GM18520 (cell line): ENCODE data around the gene UBE2L6.
"Not testable (repeated sequence)": the region's sequence is repeated elsewhere in the genome, so short reads cannot be mapped to it uniquely, and the experiment has no call there.

Experiments
- ATAC-seq: cut with Tn5 transposase; IDR thresholded peaks from one replicate; pipeline ENCODE4 v1.9.1; 2021; ENCODE audit not compliant: unreplicated experiment

UBE2L6 gene

DNA sequence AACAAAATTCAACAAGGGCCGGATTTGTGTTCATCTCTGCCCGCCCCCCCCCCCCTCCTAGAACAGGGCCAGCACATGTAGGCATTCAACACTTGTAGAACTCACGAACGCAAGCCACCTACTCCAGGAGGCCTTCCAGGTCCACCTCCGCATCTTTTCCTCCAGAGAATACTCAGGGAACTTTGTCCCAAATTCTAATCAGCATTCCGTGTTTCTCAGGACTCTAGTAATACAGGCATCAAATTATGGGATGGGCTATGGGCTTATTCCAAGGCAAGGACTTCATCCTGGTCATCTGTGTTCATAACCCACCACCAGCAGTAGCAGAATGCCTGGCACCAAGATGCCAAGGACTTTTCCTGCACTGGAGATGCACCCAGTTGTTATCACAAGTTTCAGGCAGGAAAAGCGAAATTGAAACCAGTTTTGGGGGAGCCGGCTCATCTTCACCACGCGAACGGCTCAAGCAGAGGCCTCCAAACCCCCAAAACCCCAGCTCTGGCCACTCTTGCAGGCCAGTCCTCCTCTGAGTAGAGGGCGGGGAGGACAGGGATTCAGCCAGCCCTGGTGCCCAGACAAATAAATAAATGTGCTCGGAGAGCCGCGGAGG, 462 bp downstream of the UBE2L6 start:
- no peak for ATAC-seq

DNA sequence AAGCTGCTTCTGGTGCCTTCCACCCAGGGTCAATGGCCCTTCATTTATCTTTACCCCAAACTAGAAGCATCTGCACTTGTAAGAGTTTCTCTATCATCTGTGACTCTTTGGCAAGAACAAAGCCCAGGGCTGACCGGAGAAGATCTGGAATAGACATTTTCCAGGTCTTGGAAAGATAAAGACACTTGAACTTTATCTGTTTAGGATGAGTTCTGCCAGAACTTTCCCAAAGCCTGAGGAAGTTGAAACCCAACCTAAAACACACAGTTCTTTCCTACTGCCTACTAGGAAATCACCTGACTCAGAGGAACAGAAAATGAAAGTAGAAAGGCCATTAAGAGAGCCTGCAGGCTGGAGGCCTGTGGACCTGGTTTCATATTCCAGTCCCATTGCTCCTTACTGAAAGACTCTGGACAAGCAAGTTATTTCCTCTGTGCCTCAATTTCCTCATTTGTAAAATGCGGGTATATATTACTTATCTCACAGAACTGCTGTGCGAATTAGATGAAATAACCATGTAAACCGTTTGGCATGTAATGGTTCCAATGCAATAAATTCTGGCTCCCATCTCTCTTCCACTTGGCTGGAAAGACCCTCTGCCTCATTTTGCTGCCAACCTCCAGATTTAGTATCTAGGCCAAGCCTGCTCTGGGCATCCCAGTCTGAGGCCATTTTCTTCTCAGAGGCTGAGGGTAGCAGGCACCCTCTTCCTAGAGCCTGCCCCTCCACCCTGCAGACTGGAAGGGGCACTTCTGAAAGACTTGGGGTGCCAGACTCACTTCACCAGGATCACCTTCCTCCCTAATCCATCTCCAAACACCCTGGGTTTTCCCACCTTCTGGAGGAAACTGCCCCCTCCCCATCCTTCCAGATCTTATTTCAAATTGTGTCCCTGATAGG, 1.2 kb downstream of the UBE2L6 start:
- peak; percentile 75 for ATAC-seq

DNA sequence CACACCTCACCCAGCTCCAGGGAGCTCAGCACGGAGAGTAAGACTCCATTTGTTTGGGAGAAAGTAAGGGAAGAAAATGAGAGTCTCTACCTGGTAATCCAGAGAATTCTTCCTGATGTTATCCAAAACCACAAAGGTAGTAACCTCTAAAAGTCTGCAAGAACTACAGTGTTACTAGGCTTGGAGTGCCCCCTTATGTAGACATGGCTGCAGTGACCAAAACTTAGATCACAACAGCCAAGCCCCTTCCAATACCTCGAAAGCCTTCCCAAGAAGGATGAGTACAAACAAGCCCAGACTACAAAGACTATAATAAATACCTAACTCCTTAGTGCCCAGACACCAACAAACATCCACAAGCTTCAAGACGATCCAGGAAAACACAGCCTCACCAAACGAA, 4.9 kb downstream of the UBE2L6 start:
- ATAC-seq, result no peak

DNA sequence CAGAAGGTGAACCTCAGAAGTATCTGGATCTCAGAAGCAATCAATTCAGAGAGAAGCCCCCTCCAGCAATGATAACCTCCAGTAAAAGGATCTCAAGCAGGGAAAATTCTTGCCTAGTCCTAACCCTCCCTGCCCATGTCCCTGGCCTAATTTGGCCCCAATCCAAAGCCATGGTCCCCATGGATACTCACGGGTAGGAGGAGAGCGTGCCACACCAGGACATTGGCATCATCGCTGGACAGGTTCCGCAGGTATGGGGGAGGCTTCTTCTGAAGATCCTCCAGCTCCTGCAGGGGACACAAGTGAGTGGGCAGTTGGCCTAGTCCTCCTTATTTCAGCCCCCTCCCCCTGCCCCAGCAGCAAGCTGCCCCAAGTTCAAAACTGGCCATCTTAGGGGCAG, 7.3 kb downstream of the UBE2L6 start:
- no peak for ATAC-seq

DNA sequence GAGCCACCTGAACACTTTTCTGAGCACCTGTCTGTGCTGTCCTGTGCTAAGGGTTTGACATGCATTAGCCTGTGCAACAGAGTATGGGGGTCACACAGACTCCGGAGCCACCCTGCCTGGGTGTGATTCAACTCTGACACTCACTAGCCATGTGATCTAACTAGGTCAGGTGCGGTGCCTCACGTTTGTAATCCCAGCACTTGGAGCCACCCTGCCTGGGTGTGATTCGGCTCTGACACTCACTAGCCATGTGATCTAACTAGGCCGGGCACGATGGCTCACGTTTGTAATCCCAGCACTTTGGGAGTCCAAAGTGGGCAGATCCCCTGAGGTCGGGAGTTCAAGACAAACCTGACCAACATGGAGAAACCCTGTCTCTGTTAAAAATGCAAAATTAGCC, 11.4 kb downstream of the UBE2L6 start:
- ATAC-seq, result no peak

DNA sequence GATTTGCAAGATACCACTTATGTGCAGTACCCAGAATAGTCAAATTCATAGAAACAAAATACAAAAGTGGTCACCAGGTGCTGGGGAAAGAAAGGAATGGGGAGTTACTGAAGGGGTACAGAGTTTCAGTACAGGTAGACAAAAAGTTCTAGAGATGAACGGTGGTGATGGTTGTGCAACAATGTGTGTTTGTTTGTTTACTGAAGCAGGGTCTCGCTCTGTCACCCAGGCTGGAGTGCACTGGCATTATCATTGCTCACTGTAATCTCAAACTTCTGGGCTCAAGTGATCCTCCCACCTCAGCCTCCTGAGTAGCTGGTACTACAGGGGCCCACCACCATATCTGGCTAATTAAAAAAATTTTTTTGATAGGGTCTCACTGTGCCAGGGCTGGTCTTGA, 12.1 kb downstream of the UBE2L6 start:
- ATAC-seq, result no peak

DNA sequence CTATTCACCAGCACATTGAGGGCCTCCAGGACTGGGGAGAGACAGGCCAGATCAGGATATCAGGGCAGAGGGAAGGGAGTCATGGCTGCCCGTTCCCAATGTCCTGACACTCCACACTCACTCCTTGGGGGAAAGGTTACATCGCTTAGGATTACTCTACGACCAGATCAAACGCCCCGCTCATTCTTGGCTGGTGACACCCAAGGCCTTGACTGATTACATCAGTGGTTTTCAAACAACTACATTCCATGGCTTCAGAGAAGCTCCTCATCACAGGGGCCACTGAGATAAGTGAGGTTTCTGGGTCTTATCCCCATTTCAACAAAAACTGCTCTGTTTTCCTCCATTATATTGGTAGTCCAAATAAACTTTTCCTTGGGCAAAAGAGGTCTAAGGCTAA, 15.0 kb downstream of the UBE2L6 start:
- ATAC-seq, result no peak

DNA sequence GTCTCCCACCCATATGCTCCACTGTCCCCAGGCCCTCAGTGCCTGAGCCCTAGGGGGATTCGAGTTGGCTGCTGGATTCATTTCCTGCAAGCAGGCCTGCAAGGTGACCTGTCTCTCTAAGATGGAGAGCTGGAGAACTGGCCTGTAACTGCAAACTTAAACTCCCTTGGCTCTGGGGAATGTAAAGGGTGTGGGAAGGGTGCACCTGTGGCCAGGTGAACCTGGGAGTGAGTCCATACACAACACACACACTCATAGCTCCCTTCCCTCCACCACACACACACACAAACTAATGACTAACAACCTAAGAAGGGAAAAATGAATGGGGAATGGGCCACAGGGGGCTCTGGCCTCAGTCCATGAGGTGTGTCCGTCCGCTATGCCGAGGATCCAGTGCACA, 15.5 kb downstream of the UBE2L6 start:
- ATAC-seq, result no peak

DNA sequence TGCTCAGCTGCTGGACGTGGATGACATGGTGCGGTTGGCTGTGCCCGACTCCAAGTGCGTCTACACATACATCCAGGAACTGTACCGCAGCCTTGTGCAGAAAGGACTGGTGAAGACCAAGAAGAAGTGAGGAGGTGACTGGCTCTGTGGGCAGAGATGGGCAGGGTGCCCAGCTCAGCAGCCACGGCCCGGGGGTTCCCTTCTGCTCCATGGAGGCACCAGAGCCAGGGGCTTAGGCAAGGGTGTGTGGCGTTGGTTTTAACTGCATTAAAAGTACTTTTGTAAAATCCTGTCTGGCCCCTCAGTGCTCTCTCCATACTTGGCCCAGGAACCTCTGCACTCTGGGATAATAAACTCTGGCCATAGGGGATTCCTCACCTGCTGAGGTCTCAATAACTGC, 17.5 kb downstream of the UBE2L6 start:
- ATAC-seq, result no peak

DNA sequence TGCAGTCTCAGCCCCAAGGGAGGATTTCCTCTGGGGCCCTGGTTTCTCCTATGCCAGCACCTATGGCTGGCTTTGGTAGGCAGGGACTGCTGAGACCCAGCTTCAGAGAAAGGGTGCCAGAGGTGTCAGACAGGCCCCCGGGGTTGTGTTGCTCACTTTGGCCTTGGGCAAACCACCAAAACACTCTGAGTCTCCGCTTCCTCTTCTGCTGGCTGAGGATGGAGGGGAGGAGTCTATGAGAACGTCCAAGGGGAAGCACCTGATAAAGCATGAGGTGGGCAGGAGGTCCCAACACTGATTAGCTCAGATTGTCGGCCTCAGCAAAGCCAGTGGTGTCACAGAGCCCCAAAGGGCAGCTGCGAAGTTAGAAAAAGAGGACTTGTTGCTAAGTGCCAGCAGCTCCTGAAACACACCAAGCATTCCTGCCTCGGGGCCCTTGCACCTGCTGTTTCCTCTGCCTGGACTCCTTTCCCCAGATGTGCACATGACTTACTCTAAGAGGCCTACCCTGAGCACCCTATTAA, 19.6 kb downstream of the UBE2L6 start:
- peak; percentile 69 for ATAC-seq

DNA sequence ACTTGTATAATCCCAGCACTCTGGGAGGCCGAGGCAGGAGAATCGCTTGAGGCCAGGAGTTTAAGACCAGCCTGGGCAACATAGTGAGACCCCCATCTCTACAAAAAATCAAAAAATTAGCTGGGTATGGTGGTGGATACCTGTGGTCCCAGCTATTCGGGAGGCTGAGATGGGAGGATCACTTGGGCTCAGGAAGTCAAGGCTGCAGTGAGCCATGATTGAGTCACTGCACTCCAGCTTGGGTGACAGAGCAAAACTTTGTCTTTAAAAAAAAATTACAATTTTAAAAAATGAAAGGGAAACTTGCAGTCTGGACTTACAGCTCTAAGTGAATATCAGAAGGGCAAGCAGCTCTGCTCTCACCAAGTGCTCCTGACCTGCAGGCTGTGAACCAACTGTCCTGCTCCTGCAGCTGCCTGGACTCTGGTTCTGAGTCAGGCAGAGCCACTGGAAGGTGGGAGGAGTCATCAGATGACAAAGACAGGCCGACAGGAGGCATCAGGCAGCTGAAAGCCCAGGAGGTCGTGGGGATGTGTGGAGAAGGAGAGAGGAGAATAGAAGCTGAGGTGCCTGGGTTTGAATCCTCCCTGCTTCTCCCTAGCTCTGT, 20.5 kb downstream of the UBE2L6 start:
- ATAC-seq, result peak; percentile 54

DNA sequence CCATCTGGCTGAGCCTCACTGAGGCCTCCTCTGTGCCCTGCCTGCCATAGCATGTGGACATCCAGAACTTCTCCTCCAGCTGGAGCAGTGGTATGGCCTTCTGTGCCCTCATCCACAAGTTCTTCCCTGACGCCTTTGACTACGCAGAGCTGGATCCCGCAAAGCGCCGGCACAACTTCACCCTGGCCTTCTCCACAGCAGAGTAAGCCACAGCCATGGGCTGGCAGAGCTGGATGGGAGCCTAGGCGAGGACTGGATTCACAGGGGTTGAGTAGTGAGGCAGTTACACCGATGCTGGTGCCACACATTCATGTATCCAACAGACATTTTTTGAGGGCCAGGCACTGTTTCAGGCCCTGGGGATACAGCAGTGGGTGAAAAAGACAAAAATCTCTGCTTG, 21.0 kb downstream of the UBE2L6 start:
- ATAC-seq, result no peak

DNA sequence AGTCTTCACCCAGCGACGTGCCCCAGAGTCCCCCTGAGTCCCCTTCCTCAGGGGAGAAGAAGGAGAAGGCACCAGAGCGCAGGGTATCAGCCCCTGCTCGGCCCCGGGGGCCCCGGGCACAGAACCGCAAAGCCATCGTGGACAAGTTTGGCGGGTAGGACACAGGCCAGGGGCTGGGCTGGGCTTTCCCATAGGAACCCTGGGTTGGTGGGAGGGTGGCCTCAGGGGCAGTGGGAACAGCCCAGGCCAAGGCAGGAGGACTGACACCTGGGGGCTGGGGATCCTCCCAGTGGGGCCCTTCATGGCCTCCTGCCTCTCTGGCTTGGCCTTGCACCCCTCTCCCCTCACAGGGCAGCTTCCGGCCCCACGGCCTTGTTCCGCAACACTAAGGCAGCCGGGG, 21.6 kb downstream of the UBE2L6 start:
- no peak for ATAC-seq

DNA sequence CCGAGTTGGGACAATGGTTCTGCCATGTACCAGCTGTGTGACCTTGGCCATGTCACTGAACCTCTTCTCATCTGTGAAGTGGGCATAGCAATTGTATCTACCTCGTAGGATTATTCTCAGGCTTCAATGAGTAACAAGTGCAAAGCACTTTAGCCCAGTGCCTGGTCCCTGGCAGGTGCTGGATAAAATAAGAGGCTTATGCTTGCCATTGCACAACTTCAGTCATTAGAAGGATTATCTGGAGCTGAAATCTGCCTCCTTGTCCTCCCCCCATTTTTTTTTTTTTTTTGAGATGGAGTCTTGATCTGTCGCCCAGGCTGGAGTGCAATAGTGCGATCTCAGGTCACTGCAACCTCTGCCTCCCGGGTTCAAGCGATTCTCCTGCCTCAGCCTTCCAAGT, 22.9 kb downstream of the UBE2L6 start:
- ATAC-seq, result no peak

DNA sequence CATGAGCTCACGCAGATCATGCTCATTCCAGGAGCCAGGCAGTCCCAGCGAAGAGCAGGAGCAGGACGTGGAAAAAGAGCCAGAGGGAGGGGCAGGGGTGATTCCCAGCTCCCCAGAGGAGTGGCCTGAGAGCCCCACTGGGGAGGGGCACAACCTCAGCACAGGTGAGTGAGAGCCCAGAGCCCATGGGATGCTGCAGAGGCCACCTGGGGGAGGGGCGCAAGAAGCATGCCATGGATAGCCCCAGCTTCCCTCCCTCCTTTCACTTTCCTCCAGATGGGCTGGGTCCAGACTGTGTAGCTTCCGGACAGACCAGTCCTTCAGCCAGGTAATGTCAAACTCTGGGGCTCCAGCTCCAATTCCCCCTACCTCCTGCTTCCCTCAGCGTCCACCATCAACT, 23.9 kb downstream of the UBE2L6 start:
- no peak for ATAC-seq

DNA sequence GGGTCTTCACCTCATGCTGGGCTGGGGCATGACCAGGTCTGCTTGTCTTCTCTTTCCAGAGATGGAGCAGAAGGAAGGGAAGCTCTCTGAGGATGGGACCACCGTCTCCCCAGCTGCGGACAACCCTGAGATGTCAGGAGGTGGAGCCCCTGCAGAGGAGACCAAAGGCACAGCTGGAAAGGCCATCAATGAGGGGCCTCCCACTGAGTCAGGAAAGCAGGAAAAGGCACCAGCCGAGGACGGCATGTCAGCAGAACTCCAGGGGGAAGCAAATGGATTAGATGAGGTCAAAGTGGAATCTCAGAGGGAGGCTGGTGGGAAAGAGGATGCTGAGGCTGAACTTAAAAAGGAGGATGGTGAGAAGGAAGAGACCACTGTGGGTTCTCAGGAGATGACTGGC, 24.9 kb downstream of the UBE2L6 start:
- ATAC-seq, result no peak

DNA sequence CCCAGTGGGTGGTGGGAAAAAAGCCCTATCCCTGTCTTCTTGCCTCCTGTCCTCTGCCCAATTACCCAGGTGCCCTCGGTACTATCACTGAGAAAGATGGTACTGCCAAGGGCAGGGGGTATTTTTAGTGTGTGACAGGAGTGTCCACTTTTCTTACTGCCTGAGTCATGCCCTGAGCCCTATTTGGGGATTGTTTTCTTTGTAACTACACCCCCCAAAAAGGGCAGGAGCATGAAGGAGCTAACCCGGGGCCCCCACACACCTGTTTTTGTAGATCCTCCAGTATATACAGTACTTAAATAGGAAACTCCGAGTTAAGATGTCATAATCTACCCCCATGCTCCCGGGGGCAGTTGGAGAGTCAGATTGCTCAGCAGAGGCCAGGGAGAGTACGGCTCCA, 26.3 kb downstream of the UBE2L6 start:
- ATAC-seq, result no peak

DNA sequence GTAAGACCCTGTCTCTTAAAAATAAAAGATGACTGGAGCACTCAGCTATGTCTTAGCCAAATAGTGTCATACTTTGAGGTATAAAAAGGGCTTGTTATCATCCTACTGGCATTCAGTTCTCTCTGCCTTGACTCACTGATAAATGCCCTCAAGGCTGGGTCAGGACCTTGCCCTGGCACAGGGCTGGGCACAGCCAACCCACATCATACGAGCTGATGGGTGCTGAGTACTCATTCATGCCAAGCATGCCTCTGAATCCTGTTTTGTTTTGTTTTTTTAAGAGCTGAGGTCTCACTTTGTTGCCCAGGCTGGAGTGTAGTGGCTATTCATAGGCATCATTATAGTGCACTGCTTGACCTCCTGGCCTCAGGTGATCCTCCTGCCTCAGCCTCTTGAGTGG, 28.1 kb downstream of the UBE2L6 start:
- ATAC-seq, result no peak

DNA sequence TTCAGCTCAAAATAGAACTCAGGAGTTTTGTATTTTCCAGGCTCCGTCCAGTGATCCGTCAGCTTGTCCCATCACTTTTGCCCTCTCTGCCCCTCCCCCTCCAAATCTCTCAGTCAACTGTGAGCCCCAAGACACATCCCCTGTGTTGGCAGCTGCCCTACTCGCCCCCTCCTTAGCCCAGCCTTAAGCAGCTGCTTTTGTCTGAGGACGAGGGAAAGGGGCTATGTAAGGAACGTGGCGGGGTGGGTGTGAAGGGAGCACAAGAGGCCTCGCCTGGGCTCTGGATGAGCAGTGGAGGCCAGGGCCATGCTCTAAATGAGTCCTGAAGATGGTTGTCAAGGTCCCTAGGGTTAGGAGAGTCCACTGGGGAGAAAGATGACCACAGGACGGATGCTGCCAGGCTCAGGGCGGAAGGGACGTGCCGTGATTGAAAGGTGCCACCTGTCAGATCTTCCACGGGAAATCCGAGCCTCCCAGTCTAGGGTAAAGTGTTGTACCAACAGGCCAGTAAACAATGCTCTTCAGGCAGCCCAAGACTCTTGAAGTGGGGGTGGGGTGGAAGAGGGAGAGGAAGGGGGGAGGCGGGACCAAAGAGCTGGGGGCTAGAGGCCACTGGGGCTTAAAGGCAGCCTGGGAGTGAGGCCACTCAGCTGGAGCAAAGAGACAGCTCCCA, 30.4 kb downstream of the UBE2L6 start, which contains the start of gene SMTNL1:
TSS of gene SMTNL1 (plus strand) at position 649 of the 673 bp plus-strand sequence. CDS start 5,048 bp downstream, outside the sequence.
- no peak for ATAC-seq

DNA sequence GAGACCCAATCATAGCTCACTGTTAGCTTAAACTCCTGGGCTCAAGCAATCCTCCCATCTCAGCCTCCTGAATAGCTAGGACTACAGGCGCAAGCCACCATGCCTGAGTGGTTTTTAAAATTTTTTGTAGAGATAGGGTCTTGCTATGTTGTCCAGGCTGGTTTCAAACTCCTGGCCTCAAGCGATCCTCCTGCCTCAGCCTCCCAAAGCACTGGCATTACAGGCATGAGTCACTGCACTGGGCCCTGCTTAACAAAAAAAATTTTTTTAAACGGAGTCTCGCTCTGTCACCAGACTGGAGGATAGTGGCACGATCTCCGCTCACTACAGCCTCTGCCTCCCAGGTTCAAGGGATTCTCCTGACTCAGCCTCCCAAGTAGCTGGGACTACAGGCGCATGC, 33.0 kb downstream of the UBE2L6 start:
- not testable (repeated sequence) for ATAC-seq
